GM21360 (cell line): ENCODE results near the gene SLCO2B1.

Experiments used
- ATAC-seq: cut with Tn5 transposase; IDR thresholded peaks from one replicate; pipeline ENCODE4 v1.9.1; 2021; ENCODE audit warnings: mild to moderate bottlenecking, moderate library complexity; ENCODE audit not compliant: unreplicated experiment

SLCO2B1 gene

DNA sequence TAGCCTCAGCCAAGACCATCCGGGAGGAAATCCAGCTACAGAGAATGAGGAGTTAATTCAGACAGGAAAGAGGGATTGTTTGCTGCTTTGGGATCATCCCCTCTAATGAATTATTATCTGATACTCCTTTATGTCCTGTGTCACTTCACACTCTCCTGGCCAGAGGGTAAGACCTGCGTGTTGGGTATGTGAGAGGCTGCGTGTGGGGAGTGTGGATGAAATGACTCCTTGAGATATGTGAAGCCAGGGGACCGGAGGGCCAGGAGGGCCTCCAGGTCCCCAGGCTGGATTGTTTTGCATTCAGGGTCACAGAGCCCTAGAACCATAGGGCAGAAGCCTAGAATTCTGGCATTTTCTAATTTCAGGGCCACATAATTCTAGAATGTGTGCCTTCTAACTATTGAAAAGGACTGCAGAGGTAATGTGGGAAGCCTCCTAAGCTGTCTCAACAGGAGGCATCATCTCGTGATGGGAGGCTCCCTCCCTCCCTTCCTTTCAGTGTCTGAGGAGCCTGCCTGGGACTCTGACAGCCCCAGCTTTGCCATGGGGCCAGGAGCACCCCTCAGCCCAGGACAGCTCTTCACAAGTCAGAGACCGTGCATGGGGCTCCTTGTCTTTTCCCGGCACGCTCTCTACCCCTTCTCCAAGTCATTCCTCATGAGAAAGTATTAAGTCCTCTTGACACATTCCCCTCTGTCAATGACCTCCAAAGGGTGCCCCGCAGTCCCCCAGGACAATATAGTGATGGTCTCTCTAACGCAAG is 93.3 kb downstream of the SLCO2B1 start:
- no peak for ATAC-seq

DNA sequence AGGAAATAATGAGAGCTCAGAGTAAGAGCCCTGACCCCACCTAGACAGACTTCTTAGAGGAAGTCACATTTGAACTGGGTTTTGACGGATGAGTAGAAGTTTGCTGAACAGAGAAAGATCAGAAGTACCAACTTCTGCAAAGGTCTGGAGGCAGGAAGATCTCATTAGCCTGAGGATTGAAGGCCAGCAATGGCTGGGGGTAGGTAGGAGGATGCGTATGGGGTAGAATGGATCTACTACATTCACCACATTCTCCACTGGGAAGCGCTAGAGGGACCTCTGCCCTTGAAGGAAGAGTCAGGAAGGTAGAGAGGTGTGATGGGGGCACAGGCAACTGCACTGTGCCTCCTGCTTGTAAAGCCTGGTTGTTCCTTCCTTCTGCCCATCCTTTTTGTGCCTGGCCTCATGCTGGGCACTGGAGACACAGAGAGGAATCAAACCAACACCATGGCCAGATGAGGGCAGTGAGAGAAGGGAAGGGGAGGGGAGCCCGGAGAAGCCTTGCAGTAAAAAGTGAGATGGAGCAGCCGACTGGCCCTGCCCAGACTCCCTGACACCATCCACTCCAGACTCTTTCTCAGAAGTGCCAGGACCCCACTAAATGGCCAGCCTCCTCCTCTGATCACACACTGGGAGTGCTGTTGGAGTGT is 94.6 kb downstream of the SLCO2B1 start:
- no peak for ATAC-seq

DNA sequence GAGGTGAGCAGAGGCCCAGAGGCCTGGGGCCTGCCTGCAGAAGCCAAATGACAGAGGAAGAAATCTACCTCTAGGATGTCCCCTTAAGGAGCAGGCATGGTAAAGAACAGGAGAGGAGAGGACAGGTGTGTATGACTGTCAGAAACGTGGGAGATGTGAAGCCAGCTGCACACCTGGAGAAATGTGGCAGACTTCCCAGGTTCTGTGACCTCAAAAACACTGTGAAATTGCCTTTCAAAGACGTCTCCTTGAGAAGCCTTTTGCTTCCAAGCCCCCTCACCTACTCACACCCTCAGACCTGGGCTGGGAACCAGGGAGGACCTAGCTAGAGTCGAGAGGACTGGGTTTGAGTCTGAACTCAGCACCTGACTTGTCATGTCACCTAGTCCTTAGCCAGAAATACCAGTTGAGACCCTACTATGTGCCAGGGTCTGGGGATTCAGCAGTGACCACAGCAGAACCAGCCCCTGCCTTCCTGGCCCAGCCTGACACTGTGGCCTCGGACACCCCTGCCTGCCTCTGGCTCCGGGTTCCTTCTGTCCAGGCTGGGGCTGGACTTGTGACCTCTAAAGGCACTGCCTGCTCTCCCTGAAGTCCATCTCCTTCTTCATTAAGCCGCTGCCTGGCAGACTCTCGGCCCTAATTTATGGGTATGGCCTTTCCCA is 95.2 kb downstream of the SLCO2B1 start:
- ATAC-seq = no peak

DNA sequence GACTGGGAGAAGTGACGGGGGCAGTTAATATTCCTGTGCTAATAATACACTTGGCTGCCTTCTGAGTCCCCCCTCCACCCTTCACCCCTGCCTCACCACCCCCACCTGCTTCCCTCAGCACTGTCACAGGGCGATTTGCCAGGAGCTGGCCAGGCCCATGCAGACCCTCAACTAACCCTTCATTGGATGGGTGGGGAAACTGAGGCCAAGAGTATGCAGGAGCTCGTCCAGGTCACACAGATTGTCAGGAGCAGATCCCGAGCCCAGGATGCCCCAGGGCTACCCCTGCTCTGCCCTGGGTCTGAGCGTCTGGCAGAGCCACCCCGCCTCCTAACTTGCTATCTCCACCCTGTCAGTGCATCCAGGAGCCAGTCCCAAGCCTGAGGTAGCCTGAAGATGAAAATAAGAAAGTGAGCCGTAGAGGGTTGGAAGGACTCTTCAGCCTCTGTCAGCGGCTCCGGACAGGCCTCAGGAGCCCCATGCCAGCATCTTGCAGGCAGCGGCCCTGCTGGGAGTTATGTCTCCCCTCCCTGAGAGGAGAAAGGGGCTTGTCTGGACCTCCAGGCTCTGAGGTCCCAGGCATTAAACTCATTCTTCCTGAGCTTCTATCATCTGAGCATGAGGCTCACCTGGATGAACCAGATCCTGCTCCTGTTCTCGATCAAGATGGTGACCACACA is 95.9 kb downstream of the SLCO2B1 start:
- no peak for ATAC-seq

DNA sequence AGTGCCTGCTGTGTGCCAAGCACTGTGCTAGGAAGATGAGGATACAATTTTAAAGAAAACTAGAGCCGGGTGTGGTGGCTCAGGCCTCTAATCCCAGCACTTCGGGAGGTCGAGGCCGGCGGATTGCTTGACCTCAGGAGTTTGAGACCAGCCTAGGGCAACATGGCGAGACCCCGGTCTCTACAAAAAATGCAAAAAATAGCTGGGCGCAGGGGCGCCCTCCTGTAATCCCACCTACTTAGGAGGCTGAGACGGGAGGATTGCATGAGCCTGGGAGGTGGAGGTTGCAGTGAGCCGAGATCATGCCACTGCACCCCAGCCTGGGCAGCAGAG is 98.0 kb downstream of the SLCO2B1 start:
- ATAC-seq = no peak

DNA sequence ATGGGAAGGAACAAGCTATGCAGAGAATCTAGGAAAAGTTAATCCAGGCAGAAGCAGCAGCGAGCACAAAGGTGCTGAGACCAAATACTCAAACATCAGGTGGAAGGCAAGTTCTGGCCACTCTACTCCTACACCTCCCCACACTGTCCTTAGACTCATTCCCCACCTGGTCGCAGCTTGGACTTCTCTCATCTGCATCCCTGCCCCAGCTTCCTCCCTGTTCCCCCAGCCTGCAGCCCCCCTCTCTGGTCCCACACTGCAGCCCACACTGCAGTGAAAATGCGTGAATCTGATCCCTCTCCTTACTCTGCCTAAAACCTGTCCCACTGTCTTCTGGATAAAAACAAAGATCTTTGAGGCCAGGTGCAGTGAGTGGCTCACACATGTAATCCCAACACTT is 98.8 kb downstream of the SLCO2B1 start:
- no peak for ATAC-seq

DNA sequence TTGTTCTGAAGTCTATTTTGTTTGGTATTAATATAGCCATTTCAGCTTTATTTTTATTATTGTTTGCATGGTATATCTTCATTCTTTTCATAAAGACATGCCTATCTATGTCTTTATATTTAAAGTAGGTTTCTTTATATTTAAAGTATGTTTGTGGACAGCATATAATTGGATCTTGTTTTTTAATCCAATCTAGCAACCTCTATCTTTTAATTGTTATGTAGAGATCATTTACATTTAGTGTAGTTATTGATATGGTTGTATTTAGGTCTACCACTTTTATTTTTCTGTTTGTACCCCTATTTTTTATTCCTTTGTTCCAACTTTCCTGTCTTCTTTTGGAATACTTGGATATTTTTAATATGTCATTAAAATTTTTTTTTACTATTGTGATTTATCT is 103.4 kb downstream of the SLCO2B1 start:
- ATAC-seq = no peak
